Common myeloid progenitor, CD34-positive (primary cell): ENCODE results near the gene GTF3C4.

ENCODE experiments used
- CTCF ChIA-PET: fragments of 350-600 bp; sonication (Branson Sonifier 250); formaldehyde crosslinking; loops from one replicate; lab custom pipeline; 2021; ENCODE audit warnings: antibody characterized with exemption; lab: Charles Lee
- POLR2A ChIA-PET: fragments of 350-600 bp; sonication (Branson Sonifier 250); formaldehyde crosslinking; loops from one replicate; lab custom pipeline; 2021; ENCODE audit warnings: antibody characterized with exemption; lab: Charles Lee
- DNase-seq, 3 donors: peaks; one replicate each; pipeline versions ENCODE4 v3.0.0 to v3.0.0-alpha.2; 2013
- H3K27ac ChIP-seq, 2 experiments: 1 replicate in 1 of 2; 2 replicates in 1 of 2; pipeline ENCODE4 v1.7.0; 2013; ENCODE audit warnings: inconsistent platforms in 2 of 2, low read length in 2 of 2, mild to moderate bottlenecking in 2 of 2, low read depth in 1 of 2, moderate library complexity in 1 of 2; ENCODE audit not compliant: severe bottlenecking in 2 of 2, insufficient read depth in 1 of 2, poor library complexity in 1 of 2
- H3K27me3 ChIP-seq, 5 experiments: replicated peaks in 2 of 5; 1 replicate in 3 of 5; 2 replicates in 2 of 5; pipeline versions ENCODE4 v1.6.1 to v1.7.0; 2013; ENCODE audit warnings: low read length in 4 of 5, mild to moderate bottlenecking in 2 of 5, moderate library complexity in 2 of 5, inconsistent platforms in 1 of 5; ENCODE audit not compliant: insufficient read depth in 5 of 5, control insufficient read depth in 4 of 5
- H3K36me3 ChIP-seq, 4 experiments: 1 replicate in 2 of 4; 2 replicates in 2 of 4; pipeline versions ENCODE4 v1.6.1 to v1.7.0; 2013; ENCODE audit warnings: low read length in 3 of 4, control low read depth in 1 of 4, mild to moderate bottlenecking in 1 of 4; ENCODE audit not compliant: control insufficient read depth in 4 of 4, insufficient read depth in 4 of 4
- H3K4me1 ChIP-seq, 4 experiments: 1 replicate in 3 of 4; 2 replicates in 1 of 4; pipeline versions ENCODE4 v1.6.1 to v1.7.1; 2013; ENCODE audit warnings: low read length in 3 of 4, mild to moderate bottlenecking in 3 of 4, control low read depth in 1 of 4, inconsistent platforms in 1 of 4, moderate library complexity in 1 of 4; ENCODE audit not compliant: control insufficient read depth in 4 of 4, insufficient read depth in 4 of 4; ENCODE audit errors: control extremely low read depth in 1 of 4
- H3K4me3 ChIP-seq, 7 experiments: 1 replicate in 4 of 7; 2 replicates in 3 of 7; pipeline versions ENCODE4 v1.5.1 to v1.7.0; 2013; ENCODE audit warnings: mild to moderate bottlenecking in 7 of 7, low read length in 6 of 7, moderate library complexity in 6 of 7, inconsistent platforms in 2 of 7, low read depth in 2 of 7, control low read depth in 1 of 7; ENCODE audit not compliant: insufficient read depth in 4 of 7, control insufficient read depth in 1 of 7; ENCODE audit errors: extremely low read depth in 1 of 7
- H3K9me3 ChIP-seq, 5 experiments: 1 replicate in 4 of 5; 2 replicates in 1 of 5; pipeline versions ENCODE4 v1.6.1 to v1.7.1; 2013; ENCODE audit warnings: low read length in 4 of 5, mild to moderate bottlenecking in 2 of 5, inconsistent platforms in 1 of 5, low read depth in 1 of 5, moderate library complexity in 1 of 5; ENCODE audit not compliant: control insufficient read depth in 4 of 5, insufficient read depth in 2 of 5; ENCODE audit errors: control extremely low read depth in 1 of 5
- WGBS: methylation state at CpG from one replicate; pipeline ENCODE4 v1.1.5; 2013; ENCODE audit not compliant: insufficient coverage; 5-methylcytosine and 5-hydroxymethylcytosine counted together

GTF3C4 gene

DNA sequence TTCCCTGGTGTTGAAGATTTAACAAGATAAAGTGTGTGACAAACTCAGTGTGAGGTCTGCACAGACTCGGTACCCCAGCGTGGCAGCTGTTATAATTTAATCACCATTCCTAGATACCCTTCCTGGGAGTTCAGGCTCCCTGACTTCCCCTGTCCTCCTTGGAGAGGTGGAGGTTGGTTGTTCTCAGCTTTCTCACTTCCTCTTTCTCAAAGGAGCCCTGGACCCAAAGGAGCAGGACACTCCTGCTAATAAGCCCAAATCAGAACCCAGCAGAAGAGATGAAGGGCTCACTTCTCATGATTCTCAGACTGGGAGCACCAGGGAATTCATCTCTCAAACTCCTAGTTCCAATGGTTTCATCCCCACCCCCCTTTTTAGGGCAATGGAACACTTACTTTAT is 58.2 kb downstream of the GTF3C4 start:
- DNase-seq, result no peak
- no CpG with 5 or more reads among the region's 2 CpGs for WGBS
- POLR2A ChIA-PET, result no interaction called here
- Histone ChIP-seq H3K36me3 (no peaks in the 10 kb centered on the region), H3K9me3 (no peaks in the 10 kb centered on the region), H3K4me3 (no peak overlapping the region), H3K27me3 (peaks cover 0 to 16% (median 0%) of the 10 kb centered on the region in 5 experiments), H3K4me1 (no peaks in the 10 kb centered on the region), H3K27ac (no peak overlapping the region)
- CTCF ChIA-PET, result no interaction called here

DNA sequence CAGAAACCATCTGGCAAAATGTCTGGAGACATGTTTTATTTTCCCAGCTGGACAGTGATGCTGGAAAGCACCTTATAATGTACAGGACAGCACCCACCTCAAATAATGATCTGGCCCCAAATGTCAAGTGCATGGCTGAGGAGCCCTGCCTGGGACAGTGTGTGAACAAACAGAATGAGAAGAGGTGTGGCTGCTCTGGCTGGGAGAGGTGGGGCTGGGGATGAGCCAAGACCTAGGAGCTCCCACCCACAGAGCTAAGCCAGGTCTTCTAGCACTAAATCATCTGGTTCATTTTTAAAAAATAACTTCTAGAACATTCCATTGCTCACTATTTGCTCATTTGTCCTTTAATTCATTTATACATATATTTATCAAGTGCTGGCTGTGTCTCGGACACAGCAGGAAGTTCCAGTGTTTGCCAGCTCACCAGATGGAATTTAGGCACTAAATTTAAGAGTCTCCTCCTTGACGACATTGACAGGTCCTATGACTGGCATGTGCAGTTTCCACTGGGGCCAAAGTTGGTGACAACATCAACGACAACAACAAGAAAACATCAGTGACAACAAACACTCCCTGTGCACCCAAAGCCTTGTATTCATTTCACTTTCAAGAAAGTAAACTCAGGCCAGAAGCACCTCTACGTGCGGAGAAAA is 59.1 kb downstream of the GTF3C4 start:
- no peak for DNase-seq
- no peaks in the 10 kb centered on the region for H3K36me3 ChIP-seq
- H3K27ac ChIP-seq, result no peak overlapping the region
- H3K4me1 ChIP-seq, result no peaks in the 10 kb centered on the region
- 93% methylated on average over 4 of the region's 5 CpGs for WGBS
- no peak overlapping the region for H3K4me3 ChIP-seq
- CTCF ChIA-PET, result interaction anchor here (1.6 kb wide), 1 partner anchor 11 kb away, joined by 4 read pairs; no protein-coding TSS in a partner anchor
- no peaks in the 10 kb centered on the region for H3K9me3 ChIP-seq
- POLR2A ChIA-PET, result no interaction called here
- H3K27me3 ChIP-seq, result peaks cover 0 to 16% (median 0%) of the 10 kb centered on the region in 5 experiments

DNA sequence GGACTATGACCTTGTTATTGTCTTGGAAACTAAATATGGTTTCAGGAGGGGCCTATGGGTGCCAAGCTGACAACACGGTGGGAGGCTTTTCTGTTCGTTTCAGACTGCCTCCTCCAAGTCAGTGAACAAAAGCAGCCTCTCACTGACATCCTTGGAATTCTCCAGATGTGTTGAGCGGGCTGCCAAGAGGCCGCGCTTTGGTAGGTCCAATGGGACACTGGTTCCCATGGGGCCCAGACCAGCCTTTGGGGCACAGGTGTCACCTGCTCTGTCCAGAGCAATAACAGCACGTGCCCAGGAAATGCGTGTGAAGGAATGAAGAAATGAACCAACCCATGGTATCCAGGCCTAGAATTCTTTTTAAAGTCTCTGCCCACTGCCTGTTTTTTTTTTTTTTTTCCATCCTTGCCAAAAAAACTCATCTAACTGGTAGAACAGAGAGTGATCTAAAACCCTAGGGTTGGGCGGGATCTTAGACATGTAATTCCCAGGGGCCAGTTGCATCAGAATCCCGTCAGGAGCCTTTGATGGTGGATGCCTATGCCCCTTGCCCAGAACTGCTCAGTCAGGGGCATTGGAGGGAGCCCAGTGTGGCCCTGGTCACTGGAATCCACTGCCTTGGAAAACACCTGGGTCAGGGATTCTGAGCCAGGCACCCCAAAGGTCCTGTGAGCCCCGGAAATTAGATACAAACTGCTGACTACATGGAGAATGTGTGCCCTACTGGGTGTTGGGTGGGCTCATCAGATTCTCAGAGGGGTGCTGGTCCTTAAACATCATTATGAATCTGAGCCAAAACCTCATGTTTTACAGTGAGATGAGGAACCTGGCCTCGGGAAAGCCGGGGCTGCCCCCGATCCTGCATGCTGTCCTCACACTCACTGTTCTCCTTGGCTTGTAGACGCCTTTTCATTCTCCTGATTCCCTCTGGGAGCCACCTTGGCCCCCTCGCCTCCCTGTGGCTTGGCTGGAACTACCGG is 60.1 kb downstream of the GTF3C4 start:
- no peak for DNase-seq
- Histone ChIP-seq H3K36me3 (no peaks in the 10 kb centered on the region), H3K27ac (no peak overlapping the region), H3K9me3 (no peaks in the 10 kb centered on the region), H3K4me1 (no peaks in the 10 kb centered on the region), H3K4me3 (no peak overlapping the region), H3K27me3 (peaks cover 0 to 16% (median 0%) of the 10 kb centered on the region in 5 experiments)
- 92% methylated on average over 14 of the region's 16 CpGs for WGBS
- ChIA-PET POLR2A (no interaction called here), CTCF (interaction anchor here (1.6 kb wide), 1 partner anchor 12 kb away, joined by 4 read pairs; no protein-coding TSS in a partner anchor)

DNA sequence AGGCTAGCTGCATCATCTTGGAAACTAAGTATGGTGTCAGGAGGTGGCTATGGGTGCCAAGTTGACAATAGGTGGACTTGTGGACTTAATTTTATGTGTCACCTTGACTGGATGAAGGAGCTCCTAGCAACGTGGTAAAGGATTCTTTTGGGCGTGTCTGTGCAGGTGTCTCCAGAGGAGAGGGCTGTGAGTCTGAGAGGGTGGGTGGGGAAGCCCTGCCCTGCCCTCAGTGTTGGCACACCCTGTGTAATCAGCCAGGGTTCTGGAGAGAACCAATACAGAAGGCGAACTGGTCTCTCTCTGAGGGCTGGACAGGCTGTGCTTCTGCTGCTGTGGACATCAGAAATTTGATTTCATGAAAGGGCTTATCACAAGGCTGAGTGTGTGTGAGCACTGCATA is 61.0 kb downstream of the GTF3C4 start:
- WGBS, result 81% methylated on average over 3 of the region's 3 CpGs
- DNase-seq, result no peak
- H3K9me3 ChIP-seq, result no peaks in the 10 kb centered on the region

DNA sequence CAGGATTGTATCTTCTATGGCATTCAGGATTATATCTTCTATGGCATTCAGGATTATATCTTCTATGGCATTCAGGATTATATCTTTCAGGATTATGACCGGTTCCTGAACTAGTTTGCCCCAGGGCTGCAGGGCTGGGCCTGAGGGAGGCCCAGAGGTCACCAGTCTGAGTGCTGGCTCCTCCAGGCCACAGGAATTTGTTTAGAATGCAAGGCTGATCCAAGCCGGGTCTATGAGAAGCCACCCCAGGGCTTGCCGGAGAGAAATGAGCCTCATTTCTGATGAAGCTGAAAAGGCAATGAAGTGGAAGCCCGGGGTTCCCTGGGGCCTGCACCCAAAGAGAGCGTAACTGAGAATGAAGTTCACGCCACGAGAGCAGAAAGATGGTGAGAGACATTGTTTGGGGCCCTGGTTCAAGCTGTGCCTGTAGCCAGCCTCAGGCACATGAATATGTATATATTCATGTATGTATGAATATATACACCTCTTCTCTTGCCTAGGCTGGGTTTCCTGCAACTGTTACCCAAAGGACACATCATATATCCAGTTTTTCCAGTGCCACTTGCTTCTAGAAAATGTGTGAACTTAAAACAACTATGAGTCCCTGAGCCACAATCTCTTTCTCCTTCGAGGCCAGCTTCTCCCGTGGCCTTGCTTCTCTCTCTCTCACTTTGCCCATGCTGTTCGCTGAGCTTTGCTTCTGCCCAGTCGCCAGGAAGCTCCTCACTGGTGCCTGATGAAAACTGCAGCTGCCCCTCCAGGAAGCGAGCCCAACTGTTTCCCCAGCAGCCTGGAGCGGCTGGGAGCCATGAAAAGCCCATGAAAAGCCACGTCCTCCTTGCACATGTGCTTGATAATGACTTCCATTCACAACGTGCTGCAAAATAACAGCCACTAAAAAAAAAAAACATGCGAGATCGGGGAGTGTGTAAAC is 62.3 kb downstream of the GTF3C4 start:
- peaks cover 0 to 14% (median 0%) of the 10 kb centered on the region in 5 experiments for H3K27me3 ChIP-seq
- H3K4me3 ChIP-seq, result no peak overlapping the region
- H3K9me3 ChIP-seq, result no peaks in the 10 kb centered on the region
- ChIA-PET POLR2A (no interaction called here), CTCF (no interaction called here)
- no peaks in the 10 kb centered on the region for H3K36me3 ChIP-seq
- H3K27ac ChIP-seq, result no peak overlapping the region
- 67% methylated on average over 15 of the region's 17 CpGs for WGBS
- DNase-seq, result no peak
- no peaks in the 10 kb centered on the region for H3K4me1 ChIP-seq

More for the DNA sequence above, 61.0 kb downstream of the GTF3C4 start:
- ChIA-PET CTCF (no interaction called here), POLR2A (no interaction called here)
- H3K27me3 ChIP-seq, result peaks cover 0 to 14% (median 0%) of the 10 kb centered on the region in 5 experiments
- no peak overlapping the region for H3K4me3 ChIP-seq
- H3K27ac ChIP-seq, result no peak overlapping the region
- no peaks in the 10 kb centered on the region for H3K4me1 ChIP-seq
- no peaks in the 10 kb centered on the region for H3K36me3 ChIP-seq

DNA sequence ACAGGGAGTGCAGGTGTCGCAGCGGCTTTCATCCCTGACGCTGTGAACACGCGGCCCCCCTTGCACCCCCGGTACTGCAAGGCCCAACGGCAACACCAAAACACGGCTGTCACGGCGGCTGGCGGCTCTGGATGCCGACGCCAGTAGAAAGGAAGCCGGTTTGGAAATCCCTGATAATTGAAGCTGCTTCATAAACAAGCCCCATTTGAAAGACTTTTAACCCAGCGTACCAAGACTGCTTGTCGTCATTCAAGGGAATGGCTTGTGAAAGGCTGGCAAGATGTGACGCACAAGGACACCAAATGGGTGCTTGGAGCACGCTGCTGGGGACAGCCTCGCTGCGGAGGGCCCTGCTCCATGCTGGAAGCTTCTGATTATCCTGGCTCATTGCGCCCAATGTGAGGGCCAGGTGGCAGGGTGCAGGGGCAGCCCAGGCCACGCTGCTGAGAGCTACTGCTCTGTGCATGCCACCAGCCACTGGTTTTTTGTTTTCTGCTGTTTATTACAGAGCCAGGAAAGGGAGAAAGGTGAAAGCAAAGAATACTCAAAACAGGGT is 63.1 kb downstream of the GTF3C4 start:
- DNase-seq, result no peak
- Histone ChIP-seq H3K36me3 (no peaks in the 10 kb centered on the region), H3K4me3 (no peak overlapping the region), H3K9me3 (no peaks in the 10 kb centered on the region), H3K27ac (no peak overlapping the region), H3K27me3 (peaks cover 0 to 11% (median 0%) of the 10 kb centered on the region in 5 experiments), H3K4me1 (no peaks in the 10 kb centered on the region)
- ChIA-PET POLR2A (no interaction called here), CTCF (no interaction called here)
- 94% methylated on average over 21 of the region's 22 CpGs for WGBS
